Urinary bladder (tissue), 4 donors: Measurements from ENCODE around the gene SAMD3. TPM values are rescaled to one million over a fixed set of nuclear protein-coding genes. Genes with fewer than 3 reads are reported as not detected.
"Not testable (repeated sequence)": the region's sequence is repeated elsewhere in the genome, so short reads cannot be mapped to it uniquely, and the experiment has no call there.

Experiments
- DNase-seq: peaks from one replicate; pipeline ENCODE4 v3.0.0-alpha.2; 2015; ENCODE audit errors: extremely low spot score
- H3K27ac ChIP-seq: one replicate; pipeline ENCODE4 v1.5.1; 2013; ENCODE audit warnings: low read depth, mild to moderate bottlenecking, moderate library complexity
- H3K36me3 ChIP-seq: one replicate; pipeline ENCODE4 v1.6.1; 2013; ENCODE audit warnings: mild to moderate bottlenecking, moderate library complexity; ENCODE audit not compliant: insufficient read depth
- H3K4me1 ChIP-seq: one replicate; pipeline ENCODE4 v1.6.1; 2013; ENCODE audit warnings: mild to moderate bottlenecking, moderate library complexity; ENCODE audit not compliant: insufficient read depth
- H3K4me3 ChIP-seq: one replicate; pipeline ENCODE4 v1.5.1; 2013; ENCODE audit warnings: low read depth, low read length
- WGBS: extraction: QIAGEN DNeasy Blood & Tissue Kit; methylation state at CpG from one replicate; pipeline ENCODE4 v1.1.7; 2013; 5-methylcytosine and 5-hydroxymethylcytosine counted together
- polyA plus RNA-seq: library from polyadenylated mRNA; stranded (reverse); fragments of 200-250 nt; gene quantifications from one replicate; pipeline ENCODE4 v1.2.3, GENCODE V29; 2013
- total RNA-seq: library from RNA; depleted of rRNA; stranded (reverse); fragments of >200 nt; gene quantifications from one replicate; pipeline ENCODE4 v1.2.3, GENCODE V29; 2014
- donor health status: healthy with polysubstance abuse.
- donor health status: healthy.

The SAMD3 gene
- total and polyA plus RNA-seq, 2 donors = 0.30 to 6.3 TPM

- WGBS = 83% methylated on average over 8 of the region's 8 CpGs
- Histone ChIP-seq H3K4me3 (no peak overlapping the region), H3K27ac (no peak overlapping the region), H3K36me3 (no peaks in the 10 kb centered on the region), H3K4me1 (no peaks in the 10 kb centered on the region)
- no peak for DNase-seq
Observed at GRCh38 chr6:130150906-130151305, 71.8 kb downstream of the SAMD3 start.

GRCh38 chr6:130149016-130149415 lies 73.7 kb downstream of the SAMD3 start:
- WGBS = 64% methylated on average over 2 of the region's 2 CpGs
- not testable (repeated sequence) for H3K27ac ChIP-seq, H3K4me1 ChIP-seq, DNase-seq, H3K36me3 ChIP-seq, H3K4me3 ChIP-seq

- H3K36me3 ChIP-seq = no peaks in the 10 kb centered on the region
- no peak overlapping the region for H3K4me3 ChIP-seq
- DNase-seq = no peak
- H3K4me1 ChIP-seq = no peaks in the 10 kb centered on the region
- 89% methylated on average over 7 of the region's 7 CpGs for WGBS
- no peak overlapping the region for H3K27ac ChIP-seq
Observed at GRCh38 chr6:130148181-130148580, 74.6 kb downstream of the SAMD3 start.

GRCh38 chr6:130147111-130147510 lies 75.6 kb downstream of the SAMD3 start:
- Histone ChIP-seq H3K36me3 (peaks cover 1% of the 10 kb centered on the region), H3K27ac (no peak overlapping the region), H3K4me3 (no peak overlapping the region), H3K4me1 (no peaks in the 10 kb centered on the region)
- DNase-seq = no peak
- 53% methylated on average over 3 of the region's 3 CpGs for WGBS

- H3K4me3 ChIP-seq = no peak overlapping the region
- WGBS = 94% methylated on average over 3 of the region's 3 CpGs
- DNase-seq = no peak
Observed at GRCh38 chr6:130143709-130144108, 79.0 kb downstream of the SAMD3 start.

GRCh38 chr6:130140084-130140483 lies 82.7 kb downstream of the SAMD3 start:
- Histone ChIP-seq H3K27ac (no peak overlapping the region), H3K4me3 (no peak overlapping the region), H3K36me3 (peaks cover 3% of the 10 kb centered on the region), H3K4me1 (no peaks in the 10 kb centered on the region)
- DNase-seq = no peak
- 92% methylated on average over 2 of the region's 2 CpGs for WGBS

More at GRCh38 chr6:130143709-130144108, 79.0 kb downstream of the SAMD3 start:
- Histone ChIP-seq H3K27ac (no peak overlapping the region), H3K36me3 (peaks cover 1% of the 10 kb centered on the region), H3K4me1 (no peaks in the 10 kb centered on the region)

GRCh38 chr6:130138909-130139242 lies 83.9 kb downstream of the SAMD3 start:
- no peak for DNase-seq
- Histone ChIP-seq H3K27ac (no peak overlapping the region), H3K4me1 (no peaks in the 10 kb centered on the region), H3K36me3 (peaks cover 3% of the 10 kb centered on the region), H3K4me3 (no peak overlapping the region)
- WGBS = 86% methylated on average over 3 of the region's 3 CpGs

- H3K4me3 ChIP-seq = no peak overlapping the region
- H3K4me1 ChIP-seq = no peaks in the 10 kb centered on the region
- H3K36me3 ChIP-seq = peaks cover 3% of the 10 kb centered on the region
- 89% methylated on average over 7 of the region's 7 CpGs for WGBS
- no peak for DNase-seq
- no peak overlapping the region for H3K27ac ChIP-seq
Observed at GRCh38 chr6:130138116-130138908, 84.4 kb downstream of the SAMD3 start.

- Histone ChIP-seq H3K4me1 (no peaks in the 10 kb centered on the region), H3K36me3 (peaks cover 2% of the 10 kb centered on the region), H3K4me3 (no peak overlapping the region), H3K27ac (no peak overlapping the region)
- 94% methylated on average over 2 of the region's 2 CpGs for WGBS
- no peak for DNase-seq
Observed at GRCh38 chr6:130136798-130137197, 86.0 kb downstream of the SAMD3 start.

- peaks cover 2% of the 10 kb centered on the region for H3K36me3 ChIP-seq
- H3K4me3 ChIP-seq = no peak overlapping the region
- no peak for DNase-seq
- no peaks in the 10 kb centered on the region for H3K4me1 ChIP-seq
- WGBS = 65% methylated on average over 2 of the region's 2 CpGs
- no peak overlapping the region for H3K27ac ChIP-seq
Observed at GRCh38 chr6:130134582-130134981, 88.2 kb downstream of the SAMD3 start.

- no peaks in the 10 kb centered on the region for H3K4me1 ChIP-seq
- H3K27ac ChIP-seq = no peak overlapping the region
- 74% methylated on average over 6 of the region's 6 CpGs for WGBS
- H3K36me3 ChIP-seq = peaks cover 2% of the 10 kb centered on the region
- no peak for DNase-seq
- H3K4me3 ChIP-seq = no peak overlapping the region
Observed at GRCh38 chr6:130132286-130132701, 90.5 kb downstream of the SAMD3 start.

- Histone ChIP-seq H3K36me3 (peaks cover 3% of the 10 kb centered on the region), H3K4me3 (no peak overlapping the region), H3K27ac (no peak overlapping the region), H3K4me1 (no peaks in the 10 kb centered on the region)
- 87% methylated on average over 6 of the region's 6 CpGs for WGBS
- DNase-seq = no peak
Observed at GRCh38 chr6:130129762-130130246, 92.9 kb downstream of the SAMD3 start.

GRCh38 chr6:130128326-130128725 lies 94.4 kb downstream of the SAMD3 start:
- no peak for DNase-seq
- Histone ChIP-seq H3K36me3 (peaks cover 3% of the 10 kb centered on the region), H3K4me1 (no peaks in the 10 kb centered on the region), H3K4me3 (no peak overlapping the region), H3K27ac (no peak overlapping the region)
- WGBS = 95% methylated on average over 5 of the region's 5 CpGs

- H3K36me3 ChIP-seq = peaks cover 3% of the 10 kb centered on the region
- H3K4me3 ChIP-seq = no peak overlapping the region
- WGBS = 51% methylated on average over 2 of the region's 2 CpGs
- DNase-seq = no peak
- H3K27ac ChIP-seq = no peak overlapping the region
- H3K4me1 ChIP-seq = no peaks in the 10 kb centered on the region
Observed at GRCh38 chr6:130127195-130127594, 95.6 kb downstream of the SAMD3 start.
